Embryonic facial prominence (tissue), 1 donor: Measurements from ENCODE around the gene MPC2.

Experiments
- DNase-seq: peaks from one replicate; pipeline ENCODE4 v3.0.0-alpha.2; 2016; ENCODE audit errors: extremely low spot score

MPC2 gene

GRCh38 chr1:167936930-167937708 is at the start of gene MPC2:
Gene MPC2 (minus strand): TSS chr1:167937072. CDS start chr1:167935841, 1,231 bp downstream.
- DNase-seq, result peak; percentile 43

DNA sequence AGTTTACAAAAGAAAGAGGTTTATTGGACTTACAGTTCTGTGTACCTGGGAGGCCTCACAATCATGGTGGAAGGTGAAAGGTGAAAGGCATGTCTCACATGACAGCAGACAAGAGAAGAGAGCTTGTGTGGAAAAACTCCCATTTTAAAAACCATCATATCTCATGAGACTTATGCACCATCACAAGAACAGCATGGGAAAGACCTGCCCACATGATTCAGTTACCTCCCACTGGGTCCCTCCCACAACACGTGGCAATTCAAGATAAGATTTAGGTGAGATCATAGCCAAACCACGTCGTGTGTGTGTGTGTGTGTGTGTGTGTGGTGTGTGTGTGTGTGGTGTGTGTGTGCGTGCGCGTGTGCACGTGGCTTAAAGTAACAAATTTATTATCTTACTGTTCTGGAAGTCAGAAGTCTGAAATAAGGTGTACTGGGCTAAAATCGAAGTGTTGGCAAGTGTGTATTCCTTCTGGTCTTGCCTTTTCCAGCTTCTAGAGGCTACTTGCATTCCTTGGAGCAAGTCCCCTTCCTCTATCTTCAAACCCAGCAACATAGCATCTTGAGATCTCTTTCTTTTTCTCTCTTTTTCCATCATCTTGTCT is 48.1 kb upstream of the MPC2 start:
- DNase-seq, result no peak

DNA sequence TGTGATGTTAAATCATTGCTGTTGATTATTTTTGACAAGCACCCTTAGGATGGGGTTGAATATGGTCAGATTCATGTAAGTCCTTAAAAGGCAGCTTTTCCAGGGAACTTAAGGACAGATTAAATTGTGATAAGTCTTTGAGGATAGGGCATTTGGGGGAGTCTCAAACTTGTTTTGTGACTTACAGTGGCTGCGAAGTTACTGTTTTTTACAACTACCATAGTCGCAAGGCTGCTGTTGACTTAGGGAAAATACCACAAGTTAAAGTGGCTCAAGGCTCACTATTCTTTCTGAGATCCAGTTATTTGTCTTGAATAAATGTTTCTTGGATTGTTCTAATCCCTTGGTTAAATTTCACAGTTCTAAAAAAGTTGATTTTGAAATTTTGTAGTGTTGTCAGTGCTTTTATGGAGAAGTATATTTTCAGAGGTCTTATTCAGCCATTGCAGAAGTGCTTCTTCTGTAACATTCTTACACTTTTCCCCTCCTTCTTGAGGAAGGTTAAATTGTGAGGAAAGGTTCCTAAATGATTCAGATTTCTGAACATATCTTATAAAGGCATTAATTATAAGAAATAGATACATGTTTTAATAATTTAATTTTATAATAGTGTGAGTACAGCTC is 47.0 kb upstream of the MPC2 start:
- DNase-seq, result no peak

GRCh38 chr1:167981933-167982332 is 45.1 kb upstream of the MPC2 start:
- DNase-seq, result no peak

- DNase-seq, result no peak
Measured at GRCh38 chr1:167977245-167977644, 40.4 kb upstream of the MPC2 start.

- no peak for DNase-seq
Measured at GRCh38 chr1:167974698-167975097, 37.8 kb upstream of the MPC2 start.

GRCh38 chr1:167973832-167974231 is 37.0 kb upstream of the MPC2 start:
- DNase-seq, result no peak

DNA sequence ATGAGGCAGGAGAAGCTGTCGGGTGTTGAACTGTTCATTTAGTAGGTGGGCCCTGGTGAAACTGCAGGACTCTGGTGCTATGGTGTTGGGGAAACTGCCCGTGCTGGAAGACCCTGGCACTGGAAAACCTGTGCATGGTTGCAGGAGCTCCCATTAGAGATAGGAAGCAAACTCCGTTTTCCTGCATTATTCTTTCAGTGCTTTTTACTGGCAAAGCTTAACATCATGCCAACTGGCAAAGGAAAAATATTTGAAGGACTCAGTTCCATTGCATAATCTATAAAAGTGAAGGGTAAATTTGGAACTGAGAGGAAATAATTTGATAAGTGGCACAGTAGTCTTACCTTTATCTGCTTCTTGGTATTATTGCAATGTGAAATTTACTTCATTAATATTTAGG is 31.7 kb upstream of the MPC2 start:
- DNase-seq, result no peak

GRCh38 chr1:167966050-167966449 is 29.2 kb upstream of the MPC2 start:
- no peak for DNase-seq

DNA sequence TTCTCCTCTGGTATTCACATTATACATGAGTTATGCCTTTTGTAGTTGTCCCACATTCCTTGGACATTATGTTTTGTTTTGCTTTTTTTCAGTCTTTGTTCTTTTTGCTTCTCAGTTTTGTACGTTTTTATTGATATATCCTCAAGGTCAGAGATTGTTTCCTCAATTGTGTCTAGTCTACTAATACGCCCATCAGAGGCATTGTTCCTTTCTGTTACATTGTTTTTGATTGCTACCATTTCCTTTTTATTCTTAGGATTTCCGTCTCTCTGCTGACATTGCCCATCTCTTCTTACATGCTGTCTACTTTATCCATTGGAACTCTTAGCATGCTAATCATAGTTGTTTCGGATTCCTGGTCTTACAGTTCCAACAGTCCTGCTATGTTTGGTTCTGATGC is 27.8 kb upstream of the MPC2 start:
- DNase-seq, result no peak

DNA sequence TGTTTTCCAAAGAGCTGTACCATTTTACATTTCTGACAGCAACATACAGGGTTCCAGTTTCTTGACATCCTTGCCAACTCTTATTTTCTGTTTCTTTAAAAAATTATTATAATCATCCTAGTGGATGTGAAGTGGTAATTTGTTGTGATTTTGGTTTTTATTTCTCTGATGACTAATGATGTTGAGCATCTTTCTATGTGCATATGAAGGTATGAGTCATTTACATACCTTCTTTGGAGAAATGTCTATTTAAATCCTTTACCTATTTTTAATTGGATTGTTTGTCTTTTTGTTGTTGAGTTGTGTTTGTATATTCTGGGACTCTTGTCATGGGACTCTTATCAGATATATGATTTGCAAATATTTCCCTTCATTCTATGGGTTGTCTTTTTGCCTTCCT is 20.8 kb upstream of the MPC2 start:
- DNase-seq, result no peak

DNA sequence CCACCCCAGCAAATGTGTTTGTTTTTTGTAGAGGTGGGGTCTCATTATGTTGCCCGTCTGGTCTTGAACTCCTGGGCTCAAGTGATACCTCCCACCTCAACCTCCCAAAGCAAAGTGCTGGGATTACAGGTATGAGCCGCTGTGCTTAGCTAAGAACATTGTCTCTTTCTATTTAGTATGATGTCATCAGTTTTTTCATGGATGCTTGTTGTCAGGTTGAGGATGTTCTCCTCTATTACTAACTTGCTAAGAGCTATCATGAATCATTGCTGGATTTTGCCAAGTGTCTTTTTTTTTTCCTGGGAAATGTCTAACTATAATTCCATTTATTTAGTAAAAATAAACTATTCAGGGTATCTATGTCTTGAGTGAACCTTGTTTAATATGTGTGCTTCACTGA is 19.0 kb upstream of the MPC2 start:
- DNase-seq, result no peak

GRCh38 chr1:167950569-167950968 is 13.7 kb upstream of the MPC2 start:
- no peak for DNase-seq

GRCh38 chr1:167949785-167950184 is 12.9 kb upstream of the MPC2 start:
- DNase-seq, result no peak

DNA sequence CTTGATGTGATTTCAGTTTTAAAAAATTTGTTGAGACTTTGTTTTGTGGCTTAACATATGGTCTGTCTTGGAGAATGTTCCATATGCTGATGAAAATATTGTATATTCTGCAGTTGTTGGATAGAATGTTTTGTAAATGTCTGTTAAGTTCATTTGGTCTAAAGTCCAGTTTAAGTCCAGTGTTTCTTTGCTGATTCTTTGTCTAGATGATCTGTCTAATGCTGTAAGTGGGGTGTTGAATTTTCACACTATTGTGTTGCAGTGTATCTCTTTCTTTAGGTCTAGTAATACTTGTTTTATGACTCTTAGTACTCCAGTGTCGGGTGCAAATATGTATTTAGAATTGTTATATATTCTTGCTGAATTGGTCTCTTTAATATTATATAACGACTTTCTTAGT is 10.9 kb upstream of the MPC2 start:
- no peak for DNase-seq

DNA sequence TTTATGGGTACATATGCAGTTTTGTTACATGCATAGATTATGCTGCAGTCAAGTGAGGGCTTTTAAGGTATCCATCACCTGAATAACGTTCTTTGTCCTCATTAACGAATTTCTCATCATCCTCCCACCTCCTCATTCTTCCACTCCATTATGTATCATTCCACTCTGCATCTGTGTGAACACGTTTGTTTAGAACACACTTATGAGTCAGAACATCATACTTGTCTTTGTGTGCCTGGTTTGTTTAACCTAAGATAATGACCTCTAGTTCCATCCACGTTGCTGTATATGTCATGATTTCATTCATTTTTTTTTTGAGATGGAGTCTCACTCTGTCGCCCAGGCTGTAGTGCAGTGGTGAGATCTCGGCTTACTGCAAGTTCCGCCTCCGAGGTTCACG is 6.7 kb upstream of the MPC2 start:
- no peak for DNase-seq

DNA sequence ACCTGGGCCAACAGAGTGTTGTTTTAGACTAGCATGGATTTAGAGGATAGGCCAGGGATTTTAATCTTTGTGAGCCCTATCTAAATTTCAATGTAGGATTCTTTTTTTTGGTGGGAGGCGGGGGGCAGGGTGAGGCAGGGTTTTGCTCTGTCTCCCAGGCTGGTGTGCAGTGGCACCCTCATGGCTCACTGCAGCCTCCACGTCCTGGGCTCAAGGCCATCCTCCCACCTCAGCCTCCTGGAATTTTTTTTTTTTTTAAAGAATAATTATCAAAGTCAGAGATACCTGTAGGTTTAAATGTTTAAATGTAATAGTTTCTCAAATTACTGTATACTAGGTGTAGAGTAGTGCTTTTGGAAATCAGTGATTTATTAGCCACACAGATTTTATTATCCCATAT is 3.4 kb upstream of the MPC2 start:
- DNase-seq, result no peak

DNA sequence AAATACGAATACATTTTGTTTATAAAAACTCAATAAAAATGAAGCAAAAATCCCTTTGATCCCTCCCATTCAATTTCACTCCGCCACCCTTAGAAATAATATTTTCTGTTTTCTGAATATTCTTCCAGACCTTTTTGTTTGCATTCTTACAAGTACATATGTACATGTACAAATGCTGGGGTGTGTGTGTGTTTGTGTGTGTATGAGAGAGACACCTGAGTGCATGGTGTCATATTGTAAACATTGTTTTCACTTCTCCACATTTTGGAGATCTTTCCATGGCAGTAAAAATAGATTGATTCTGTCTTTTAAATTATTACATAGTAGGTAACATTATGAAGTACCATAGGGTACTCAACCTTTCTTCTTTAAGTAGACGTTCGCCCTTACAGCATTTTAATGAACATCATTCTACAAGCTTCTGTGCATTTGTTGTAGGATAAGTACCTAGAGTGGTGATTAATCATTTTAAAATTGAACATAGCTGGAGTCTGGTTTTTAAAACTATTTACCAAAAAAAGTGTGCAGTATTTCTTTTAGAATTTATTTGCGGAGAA is 1.3 kb upstream of the MPC2 start:
- no peak for DNase-seq

DNA sequence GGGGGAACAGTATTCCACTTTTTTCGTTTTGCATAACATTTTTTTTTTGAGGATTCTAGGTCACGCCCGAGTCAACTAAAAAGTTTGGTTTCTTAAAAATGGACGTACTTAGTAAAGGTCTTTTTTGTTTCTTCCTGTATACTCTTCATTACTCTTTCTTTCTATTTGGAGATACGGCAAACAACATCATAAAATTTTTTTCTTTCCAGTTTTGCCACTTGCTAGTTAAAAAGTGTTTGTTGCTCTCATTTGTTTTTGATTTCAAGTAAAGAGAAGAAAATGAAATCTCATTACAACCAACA is 788 bp upstream of the MPC2 start:
- no peak for DNase-seq

DNA sequence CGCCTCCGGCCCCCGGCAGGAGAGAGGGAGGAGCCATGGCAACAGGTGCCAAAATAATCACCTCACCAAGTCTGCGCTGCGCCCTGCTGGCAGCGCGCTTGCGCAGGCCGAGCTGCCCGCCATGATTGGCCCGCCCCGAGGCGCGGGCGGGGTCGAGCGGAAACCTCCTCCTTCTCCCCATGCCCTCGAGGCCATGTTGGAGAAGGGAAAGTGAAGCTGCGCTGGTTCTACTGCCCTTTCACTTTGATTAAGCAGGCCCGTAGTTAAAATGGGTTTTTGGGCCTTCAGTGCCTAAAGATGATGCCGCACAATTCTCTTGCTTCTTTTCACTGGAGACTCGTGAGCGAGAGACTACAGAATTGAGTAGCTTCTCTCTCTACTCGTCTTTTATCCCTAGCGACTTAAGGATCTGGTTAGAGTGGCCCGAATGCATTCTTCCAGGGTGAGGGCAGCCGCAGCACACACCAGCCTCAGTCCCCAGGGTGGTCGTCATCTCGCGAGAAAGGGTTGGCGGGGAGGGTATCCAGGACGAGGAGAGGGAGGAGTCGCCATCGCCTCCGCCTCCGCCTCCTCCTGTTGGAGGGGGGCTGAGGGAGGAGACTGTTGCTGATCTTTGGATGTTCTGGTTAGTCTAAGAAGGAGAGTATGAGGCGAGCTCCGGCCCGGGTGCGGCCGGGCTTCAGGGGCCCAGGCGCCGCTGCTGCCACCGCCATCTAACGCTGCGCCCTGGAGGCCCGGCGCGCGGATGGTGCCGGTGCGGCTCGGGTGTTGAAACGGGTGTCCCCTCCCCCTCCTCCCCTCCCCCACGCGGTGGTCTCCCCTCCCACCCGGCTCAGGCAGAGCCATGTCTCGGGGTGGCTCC is 573 bp downstream of the MPC2 start, which contains the start of gene DCAF6:
Gene DCAF6, plus strand, starts transcription at position 616 of the 862 bp plus-strand sequence. Its CDS starts 229 bp downstream, at position 845.
- DNase-seq, result peak; percentile 95

GRCh38 chr1:167935216-167936067 is 1.4 kb downstream of the MPC2 start:
- DNase-seq, result peak; percentile 14
